HEK293 (cell line): ENCODE results near the gene IGFALS.

ENCODE experiments used
- BCL11A ChIP-seq: fragments of 450-650 bp; formaldehyde crosslinking; IDR thresholded peaks from 2 replicates; pipeline ENCODE4 v1.5.1; 2016; ENCODE audit warnings: low read depth, missing biosample characterization, missing genetic modification characterization
- CTCF ChIP-seq: fragments of 450-650 bp; formaldehyde crosslinking; IDR thresholded peaks from 2 replicates; pipeline ENCODE4 v1.5.1; 2016; ENCODE audit warnings: missing biosample characterization, missing genetic modification characterization
- PBX3 ChIP-seq: sonication (generic); formaldehyde crosslinking; IDR thresholded peaks from 2 replicates; pipeline ENCODE4 v1.8.1; 2022; ENCODE audit warnings: mild to moderate bottlenecking, moderate library complexity, missing genetic modification reagents
- REST ChIP-seq: fragments of 450-650 bp; formaldehyde crosslinking; IDR thresholded peaks from 2 replicates; pipeline ENCODE4 v1.5.1; 2016; ENCODE audit warnings: missing biosample characterization, missing genetic modification characterization
- ZBTB26 ChIP-seq: fragments of 450-650 bp; formaldehyde crosslinking; optimal IDR thresholded peaks from 2 replicates; pipeline ENCODE3; 2016; ENCODE audit warnings: missing biosample characterization, mild to moderate bottlenecking, missing genetic modification characterization
- ZBTB8A ChIP-seq: fragments of 450-650 bp; formaldehyde crosslinking; IDR thresholded peaks from 2 replicates; pipeline ENCODE4 v1.5.1; 2016; ENCODE audit warnings: missing biosample characterization, missing genetic modification characterization
- ZFP41 ChIP-seq: fragments of 450-650 bp; formaldehyde crosslinking; IDR thresholded peaks from 2 replicates; pipeline ENCODE4 v1.5.1; 2016; ENCODE audit warnings: missing biosample characterization, missing genetic modification characterization, borderline replicate concordance
- ZNF114 ChIP-seq: fragments of 450-650 bp; formaldehyde crosslinking; IDR thresholded peaks from 2 replicates; pipeline ENCODE4 v1.5.0; 2017; ENCODE audit warnings: missing biosample characterization, missing genetic modification characterization
- ZNF214 ChIP-seq: fragments of 450-650 bp; formaldehyde crosslinking; IDR thresholded peaks from 2 replicates; pipeline ENCODE4 v1.5.1; 2017; ENCODE audit warnings: missing biosample characterization, mild to moderate bottlenecking, missing genetic modification characterization, borderline replicate concordance
- ZNF274 ChIP-seq, 2 experiments: fragments of 200-500 bp in 1 of 2; fragments of 450-650 bp in 1 of 2; sonication (Bioruptor generic) in 1 of 2; formaldehyde crosslinking in 1 of 2; IDR thresholded peaks; 2 replicates each; pipeline versions ENCODE4 v1.5.1 to v1.6.1; 2014 to 2016; ENCODE audit warnings: borderline replicate concordance in 1 of 2, inconsistent platforms in 1 of 2, low read length in 1 of 2, missing biosample characterization in 1 of 2, missing genetic modification characterization in 1 of 2
- ZNF692 ChIP-seq: fragments of 450-650 bp; formaldehyde crosslinking; IDR thresholded peaks from 2 replicates; pipeline ENCODE4 v1.5.1; 2016; ENCODE audit warnings: missing biosample characterization, missing genetic modification characterization
- ZNF830 ChIP-seq: fragments of 450-650 bp; IDR thresholded peaks from 2 replicates; pipeline ENCODE4 v1.5.0; 2018; ENCODE audit warnings: missing biosample characterization, missing genetic modification characterization, low read depth, mild to moderate bottlenecking, moderate library complexity

- TF ChIP-seq ZBTB26: no peak
- TF ChIP-seq CTCF (tag by site-specific recombination): no peak
- no peak for TF ChIP-seq ZFP41 (tag by site-specific recombination)
- TF ChIP-seq ZNF830 (tag by site-specific recombination): no peak
- no peak for TF ChIP-seq REST (tag by site-specific recombination)
- TF ChIP-seq ZNF214 (tag by site-specific recombination): no peak
- TF ChIP-seq ZNF114 (tag by site-specific recombination): no peak
- TF ChIP-seq ZNF274 (IDR thresholded peaks at IDR 0.05; ENCODE audit: low read length): no peak
- TF ChIP-seq ZNF274 (tag by site-specific recombination; IDR thresholded peaks at IDR 0.05; ENCODE audit: borderline replicate concordance): no peak
- TF ChIP-seq ZNF692 (tag by site-specific recombination): no peak
- no peak for TF ChIP-seq PBX3 (CRISPR knock-in tag)
- TF ChIP-seq ZBTB8A (tag by site-specific recombination): no peak
- TF ChIP-seq BCL11A (tag by site-specific recombination): no peak
Measured at GRCh38 chr16:1786242-1787055, 7.1 kb downstream of the IGFALS start.
